Neutrophil (primary cell): ENCODE results near the gene NPNT.

Experiments
- H3K27ac ChIP-seq: fragments of 200-600 bp; sonication (generic); 2 replicates; pipeline ENCODE4 v1.5.1; 2016; ENCODE audit warnings: mild to moderate bottlenecking, moderate library complexity
- H3K27me3 ChIP-seq: fragments of 200-600 bp; sonication (generic); 2 replicates; pipeline ENCODE4 v1.6.0; 2016; ENCODE audit warnings: mild to moderate bottlenecking
- H3K36me3 ChIP-seq: fragments of 200-600 bp; sonication (generic); 2 replicates; pipeline ENCODE4 v1.5.1; 2017
- H3K4me1 ChIP-seq, 2 experiments: fragments of 200-600 bp in 1 of 2; sonication (generic) in 1 of 2; 1 replicate in 1 of 2; 2 replicates in 1 of 2; pipeline versions ENCODE4 v1.5.1 to v1.6.1; 2013 to 2016; ENCODE audit warnings: low read depth in 1 of 2, low read length in 1 of 2, mild to moderate bottlenecking in 1 of 2, moderate library complexity in 1 of 2; ENCODE audit not compliant: control insufficient read depth in 1 of 2, insufficient read depth in 1 of 2
- H3K4me3 ChIP-seq, 2 experiments: fragments of 200-600 bp in 1 of 2; sonication (generic) in 1 of 2; 1 replicate in 1 of 2; 2 replicates in 1 of 2; pipeline ENCODE4 v1.5.1; 2013 to 2016; ENCODE audit warnings: low read depth in 1 of 2, low read length in 1 of 2, mild to moderate bottlenecking in 1 of 2, moderate library complexity in 1 of 2
- H3K9me3 ChIP-seq: fragments of 200-600 bp; sonication (generic); 2 replicates; pipeline ENCODE4 v1.5.1; 2016
- TF ChIP-seq, protein P1 (sequence below): fragments of 200-600 bp; sonication (generic); IDR thresholded peaks from 2 replicates; pipeline ENCODE4 v1.5.1; 2016; ENCODE audit warnings: antibody characterized with exemption

NPNT gene

DNA sequence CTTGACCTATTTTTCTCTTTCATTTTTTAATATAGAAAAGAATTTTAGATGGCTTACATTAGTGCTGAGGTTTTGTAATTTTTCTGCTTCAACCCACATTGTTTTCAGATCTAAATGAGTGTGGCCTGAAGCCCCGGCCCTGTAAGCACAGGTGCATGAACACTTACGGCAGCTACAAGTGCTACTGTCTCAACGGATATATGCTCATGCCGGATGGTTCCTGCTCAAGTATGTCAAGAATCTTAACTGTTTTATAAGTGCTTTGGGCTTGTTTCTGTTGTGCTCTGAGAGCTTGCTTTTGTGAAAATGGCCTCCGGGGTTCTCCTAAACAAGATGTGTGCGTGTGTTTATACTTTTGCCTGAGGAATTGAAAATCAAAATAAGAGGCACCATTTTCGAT is 41.6 kb downstream of the NPNT start:
- TF ChIP-seq, protein P1, sequence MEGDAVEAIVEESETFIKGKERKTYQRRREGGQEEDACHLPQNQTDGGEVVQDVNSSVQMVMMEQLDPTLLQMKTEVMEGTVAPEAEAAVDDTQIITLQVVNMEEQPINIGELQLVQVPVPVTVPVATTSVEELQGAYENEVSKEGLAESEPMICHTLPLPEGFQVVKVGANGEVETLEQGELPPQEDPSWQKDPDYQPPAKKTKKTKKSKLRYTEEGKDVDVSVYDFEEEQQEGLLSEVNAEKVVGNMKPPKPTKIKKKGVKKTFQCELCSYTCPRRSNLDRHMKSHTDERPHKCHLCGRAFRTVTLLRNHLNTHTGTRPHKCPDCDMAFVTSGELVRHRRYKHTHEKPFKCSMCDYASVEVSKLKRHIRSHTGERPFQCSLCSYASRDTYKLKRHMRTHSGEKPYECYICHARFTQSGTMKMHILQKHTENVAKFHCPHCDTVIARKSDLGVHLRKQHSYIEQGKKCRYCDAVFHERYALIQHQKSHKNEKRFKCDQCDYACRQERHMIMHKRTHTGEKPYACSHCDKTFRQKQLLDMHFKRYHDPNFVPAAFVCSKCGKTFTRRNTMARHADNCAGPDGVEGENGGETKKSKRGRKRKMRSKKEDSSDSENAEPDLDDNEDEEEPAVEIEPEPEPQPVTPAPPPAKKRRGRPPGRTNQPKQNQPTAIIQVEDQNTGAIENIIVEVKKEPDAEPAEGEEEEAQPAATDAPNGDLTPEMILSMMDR = no peak
- H3K4me1 ChIP-seq = no peaks in the 10 kb centered on the region
- H3K36me3 ChIP-seq = no peaks in the 10 kb centered on the region
- no peak overlapping the region for H3K4me3 ChIP-seq
- no peaks in the 10 kb centered on the region for H3K9me3 ChIP-seq
- H3K27ac ChIP-seq = no peak overlapping the region
- H3K27me3 ChIP-seq = no peaks in the 10 kb centered on the region

DNA sequence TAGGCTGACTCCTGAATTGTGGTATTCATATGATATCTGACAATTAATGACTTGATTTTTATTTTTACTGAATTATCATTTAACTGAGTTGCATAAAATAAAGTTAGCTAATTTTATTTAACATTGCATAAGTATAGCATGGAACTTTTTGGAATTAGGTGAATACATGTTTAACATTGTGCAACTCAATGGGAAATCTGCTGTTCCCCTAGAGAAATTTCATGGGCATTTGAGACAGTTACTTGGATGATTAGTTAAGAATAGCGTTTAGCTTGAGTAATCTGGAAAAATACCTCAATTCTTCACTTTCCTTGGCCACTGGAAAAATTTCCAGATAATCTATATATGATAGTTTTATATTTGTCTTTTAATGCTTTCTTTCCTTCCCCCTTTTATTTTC is 42.5 kb downstream of the NPNT start:
- H3K36me3 ChIP-seq = no peaks in the 10 kb centered on the region
- no peak overlapping the region for H3K27ac ChIP-seq
- H3K9me3 ChIP-seq = no peaks in the 10 kb centered on the region
- no peaks in the 10 kb centered on the region for H3K4me1 ChIP-seq
- TF ChIP-seq, protein P1 = no peak
- no peaks in the 10 kb centered on the region for H3K27me3 ChIP-seq
- H3K4me3 ChIP-seq = no peak overlapping the region

DNA sequence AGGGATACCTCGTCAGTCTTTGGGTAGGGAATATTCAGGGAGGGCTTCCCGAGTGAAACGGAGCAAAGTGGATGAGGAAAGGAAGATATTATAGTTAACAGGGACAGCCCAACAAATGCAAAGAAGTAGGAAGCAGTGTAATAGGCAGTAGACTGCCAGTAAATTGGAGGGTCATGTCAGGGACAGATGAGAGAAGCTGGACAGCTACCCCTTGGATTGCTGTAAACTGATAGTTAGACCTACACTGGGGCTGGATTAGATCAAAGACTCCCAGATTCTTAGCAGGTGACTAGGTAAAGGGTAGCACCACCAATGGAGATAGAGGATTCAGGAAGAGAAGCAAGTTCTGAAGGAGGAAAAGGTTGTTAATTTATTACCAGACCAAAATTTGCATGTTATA is 48.0 kb downstream of the NPNT start:
- TF ChIP-seq, protein P1 = no peak
- H3K4me1 ChIP-seq = no peaks in the 10 kb centered on the region
- H3K9me3 ChIP-seq = no peaks in the 10 kb centered on the region
- H3K4me3 ChIP-seq = no peak overlapping the region
- no peaks in the 10 kb centered on the region for H3K27me3 ChIP-seq
- no peaks in the 10 kb centered on the region for H3K36me3 ChIP-seq
- H3K27ac ChIP-seq = no peak overlapping the region

DNA sequence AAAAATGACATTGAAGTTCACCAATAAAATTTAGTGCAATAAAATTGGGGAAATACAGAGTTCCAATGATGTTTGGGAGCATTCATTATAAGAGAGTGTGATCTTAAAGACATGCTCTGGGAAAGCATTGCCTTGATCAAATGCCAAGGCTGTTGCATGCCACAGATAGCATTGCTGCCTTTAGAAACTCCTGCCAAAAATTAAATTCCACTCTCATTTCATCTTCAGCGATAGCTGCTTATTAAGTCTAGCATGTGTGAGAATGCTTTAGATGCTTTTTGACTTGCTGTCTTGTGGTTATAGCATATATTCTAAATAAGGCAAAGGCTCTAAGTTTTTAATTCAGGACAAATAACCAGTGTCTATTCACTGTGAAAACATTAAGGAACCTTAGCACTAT is 49.3 kb downstream of the NPNT start:
- Histone ChIP-seq H3K27me3 (no peaks in the 10 kb centered on the region), H3K4me1 (no peaks in the 10 kb centered on the region), H3K4me3 (no peak overlapping the region), H3K27ac (no peak overlapping the region), H3K9me3 (no peaks in the 10 kb centered on the region), H3K36me3 (no peaks in the 10 kb centered on the region)
- TF ChIP-seq, protein P1 = no peak

DNA sequence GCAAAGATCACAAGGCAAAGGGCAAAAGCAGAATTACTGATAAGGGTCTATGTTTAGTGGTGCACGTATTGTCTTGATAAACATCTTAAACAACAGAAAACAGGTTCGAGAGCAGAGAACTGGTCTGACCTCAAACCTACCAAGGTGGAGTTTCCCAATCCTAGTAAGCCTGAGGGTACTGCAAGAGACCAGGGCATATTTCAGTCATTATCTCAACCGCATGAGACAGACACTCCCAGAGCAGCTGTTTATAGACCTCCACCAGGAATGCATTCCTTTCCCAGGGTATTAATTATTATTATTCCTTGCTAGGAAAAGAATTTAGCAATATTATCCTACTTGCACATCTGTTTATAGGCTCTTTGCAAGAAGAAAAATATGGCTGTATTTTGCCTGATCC is 51.5 kb downstream of the NPNT start:
- Histone ChIP-seq H3K4me3 (no peak overlapping the region), H3K27ac (no peak overlapping the region), H3K9me3 (no peaks in the 10 kb centered on the region), H3K27me3 (no peaks in the 10 kb centered on the region), H3K36me3 (no peaks in the 10 kb centered on the region), H3K4me1 (no peaks in the 10 kb centered on the region)
- TF ChIP-seq, protein P1 = no peak

DNA sequence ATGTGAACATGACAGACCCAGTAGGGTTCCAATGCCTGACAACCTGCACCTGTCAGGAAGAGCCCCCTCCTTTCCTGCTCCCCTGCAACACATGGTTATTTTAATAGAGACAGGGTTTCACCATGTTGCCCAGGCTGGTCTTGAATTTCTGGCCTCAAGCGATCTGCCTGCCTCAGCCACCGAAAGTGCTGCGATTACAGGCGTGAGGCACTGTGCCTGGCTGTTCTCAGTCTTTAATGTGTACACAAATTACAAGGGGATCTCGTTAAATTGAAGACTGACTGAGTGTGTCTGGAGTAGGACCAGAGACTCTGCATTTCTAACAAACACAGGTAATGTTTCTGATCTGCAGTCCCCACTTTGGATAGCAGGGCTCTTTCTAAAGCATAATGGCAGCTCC is 55.4 kb downstream of the NPNT start:
- no peaks in the 10 kb centered on the region for H3K9me3 ChIP-seq
- H3K4me3 ChIP-seq = no peak overlapping the region
- no peaks in the 10 kb centered on the region for H3K4me1 ChIP-seq
- no peak overlapping the region for H3K27ac ChIP-seq
- no peaks in the 10 kb centered on the region for H3K27me3 ChIP-seq
- TF ChIP-seq, protein P1 = no peak
- H3K36me3 ChIP-seq = no peaks in the 10 kb centered on the region
